WTC11 (cell line): ENCODE measurements around the gene ASCC3. TPM values are rescaled to one million over a fixed set of nuclear protein-coding genes. Genes with fewer than 3 reads are reported as not detected.
A peak's percentile ranks its signal among the peaks of the same experiment; 100 is the strongest.

Experiments
- ATAC-seq: fragments of 200-7000 bp; cut with Tn5 transposase; 2 replicates; pipeline ENCODE4 v1.10.0; 2021; ENCODE audit warnings: mild to moderate bottlenecking, moderate library complexity
- CTCF ChIA-PET: fragments of 300-600 bp; sonication (Branson Sonifier 250); formaldehyde crosslinking; loops from one replicate; lab custom pipeline; 2021; ENCODE audit warnings: antibody characterized with exemption; lab: Charles Lee
- POLR2A ChIA-PET: fragments of 350-600 bp; sonication (Branson Sonifier 250); formaldehyde crosslinking; loops from one replicate; lab custom pipeline; 2021; ENCODE audit warnings: antibody characterized with exemption; lab: Charles Lee
- DNase-seq: peaks from one replicate; pipeline ENCODE4 v3.0.0; 2021; ENCODE audit warnings: low spot score
- H3K27ac Mint-ChIP-seq: 2 replicates; pipeline ENCODE4 v1.8.0; 2021; ENCODE audit warnings: mixed read lengths
- H3K27me3 Mint-ChIP-seq: 2 replicates; pipeline ENCODE4 v1.8.0; 2021; ENCODE audit warnings: low read depth, mild to moderate bottlenecking, moderate library complexity, mixed read lengths
- H3K36me3 Mint-ChIP-seq: 2 replicates; pipeline ENCODE4 v1.8.0; 2021; ENCODE audit warnings: mixed read lengths
- H3K4me1 Mint-ChIP-seq: 2 replicates; pipeline ENCODE4 v1.8.0; 2022; ENCODE audit warnings: mixed read lengths
- H3K4me3 Mint-ChIP-seq: 2 replicates; pipeline ENCODE4 v1.8.0; 2021; ENCODE audit warnings: mild to moderate bottlenecking, moderate library complexity, mixed read lengths
- H3K9me3 Mint-ChIP-seq: 2 replicates; pipeline ENCODE4 v1.8.0; 2021; ENCODE audit warnings: mixed read lengths
- ATF1 ChIP-seq: sonication (generic); formaldehyde crosslinking; IDR thresholded peaks from 2 replicates; pipeline ENCODE4 v1.8.1; 2023; ENCODE audit warnings: mild to moderate bottlenecking, moderate library complexity, missing genetic modification reagents
- FOXP4 ChIP-seq: sonication (generic); formaldehyde crosslinking; IDR thresholded peaks from 2 replicates; pipeline ENCODE4 v1.8.0; 2022; ENCODE audit warnings: mild to moderate bottlenecking, missing genetic modification reagents
- HMGXB4 ChIP-seq: sonication (generic); formaldehyde crosslinking; IDR thresholded peaks from 2 replicates; pipeline ENCODE4 v1.8.1; 2023; ENCODE audit warnings: mild to moderate bottlenecking, moderate library complexity, missing genetic modification reagents
- MLX ChIP-seq: sonication (generic); formaldehyde crosslinking; IDR thresholded peaks from 2 replicates; pipeline ENCODE4 v1.8.1; 2023; ENCODE audit warnings: mild to moderate bottlenecking, missing genetic modification reagents, moderate library complexity
- NFYB ChIP-seq: sonication (generic); formaldehyde crosslinking; conservative IDR thresholded peaks from 2 replicates; pipeline ENCODE4 v1.8.0; 2022; ENCODE audit warnings: low read depth, missing genetic modification reagents
- SMAD3 ChIP-seq: sonication (generic); formaldehyde crosslinking; IDR thresholded peaks from 2 replicates; pipeline ENCODE4 v1.8.0; 2022; ENCODE audit warnings: missing genetic modification reagents, mild to moderate bottlenecking, borderline replicate concordance
- SMAD4 ChIP-seq: sonication (generic); formaldehyde crosslinking; IDR thresholded peaks from 2 replicates; pipeline ENCODE4 v1.8.0; 2022; ENCODE audit warnings: mild to moderate bottlenecking, missing genetic modification reagents
- SOX15 ChIP-seq: fragments of 250-450 bp; sonication (Bioruptor Pico); IDR thresholded peaks from 2 replicates; pipeline ENCODE4 v1.9.0; 2021; ENCODE audit warnings: mild to moderate bottlenecking
- TEAD1 ChIP-seq: sonication (generic); formaldehyde crosslinking; IDR thresholded peaks from 2 replicates; pipeline ENCODE4 v1.8.0; 2022; ENCODE audit warnings: mild to moderate bottlenecking, missing genetic modification reagents
- TP53 ChIP-seq: sonication (generic); formaldehyde crosslinking; IDR thresholded peaks from 2 replicates; pipeline ENCODE4 v1.8.1; 2023; ENCODE audit warnings: mild to moderate bottlenecking, missing genetic modification reagents
- ZNF232 ChIP-seq: sonication (generic); formaldehyde crosslinking; IDR thresholded peaks from 2 replicates; pipeline ENCODE4 v1.8.0; 2022; ENCODE audit warnings: mild to moderate bottlenecking, missing genetic modification reagents
- ZNF317 ChIP-seq: sonication (generic); formaldehyde crosslinking; IDR thresholded peaks from 2 replicates; pipeline ENCODE4 v1.8.1; 2023; ENCODE audit warnings: low read depth, mild to moderate bottlenecking, moderate library complexity, missing genetic modification reagents, borderline replicate concordance
- ZNF396 ChIP-seq: fragments of 250-450 bp; sonication (Bioruptor Pico); IDR thresholded peaks from 2 replicates; pipeline ENCODE4 v1.8.0; 2021; ENCODE audit warnings: mild to moderate bottlenecking, moderate library complexity, borderline replicate concordance
- ZNF423 ChIP-seq: fragments of 250-450 bp; sonication (Bioruptor Pico); IDR thresholded peaks from 2 replicates; pipeline ENCODE4 v2.1.2; 2022; ENCODE audit warnings: mild to moderate bottlenecking, moderate library complexity
- total RNA-seq: library from RNA; stranded (reverse); gene quantifications from 3 replicates; pipeline ENCODE4 v1.2.3, GENCODE V29; 2021
- TF ChIP-seq, protein P1 (sequence below): fragments of 200-600 bp; IDR thresholded peaks from 2 replicates; pipeline ENCODE4 v1.8.0; 2022; ENCODE audit warnings: antibody characterized with exemption
- TF ChIP-seq, protein P2 (sequence below): fragments of 250-450 bp; sonication (Bioruptor Pico); IDR thresholded peaks from 2 replicates; pipeline ENCODE4 v1.9.0; 2021; ENCODE audit warnings: moderate library complexity, mild to moderate bottlenecking, inconsistent platforms, borderline replicate concordance
- TF ChIP-seq, protein P3 (sequence below): sonication (generic); formaldehyde crosslinking; IDR thresholded peaks from 2 replicates; pipeline ENCODE4 v1.8.0; 2022; ENCODE audit warnings: mild to moderate bottlenecking, missing genetic modification reagents
- TF ChIP-seq, protein P4 (sequence below): fragments of 250-450 bp; sonication (Bioruptor Pico); IDR thresholded peaks from 2 replicates; pipeline ENCODE4 v2.1.2; 2022; ENCODE audit warnings: mild to moderate bottlenecking, moderate library complexity

Gene ASCC3
- total RNA-seq, 1 experiment from 2014 or later = 80.7 TPM

DNA sequence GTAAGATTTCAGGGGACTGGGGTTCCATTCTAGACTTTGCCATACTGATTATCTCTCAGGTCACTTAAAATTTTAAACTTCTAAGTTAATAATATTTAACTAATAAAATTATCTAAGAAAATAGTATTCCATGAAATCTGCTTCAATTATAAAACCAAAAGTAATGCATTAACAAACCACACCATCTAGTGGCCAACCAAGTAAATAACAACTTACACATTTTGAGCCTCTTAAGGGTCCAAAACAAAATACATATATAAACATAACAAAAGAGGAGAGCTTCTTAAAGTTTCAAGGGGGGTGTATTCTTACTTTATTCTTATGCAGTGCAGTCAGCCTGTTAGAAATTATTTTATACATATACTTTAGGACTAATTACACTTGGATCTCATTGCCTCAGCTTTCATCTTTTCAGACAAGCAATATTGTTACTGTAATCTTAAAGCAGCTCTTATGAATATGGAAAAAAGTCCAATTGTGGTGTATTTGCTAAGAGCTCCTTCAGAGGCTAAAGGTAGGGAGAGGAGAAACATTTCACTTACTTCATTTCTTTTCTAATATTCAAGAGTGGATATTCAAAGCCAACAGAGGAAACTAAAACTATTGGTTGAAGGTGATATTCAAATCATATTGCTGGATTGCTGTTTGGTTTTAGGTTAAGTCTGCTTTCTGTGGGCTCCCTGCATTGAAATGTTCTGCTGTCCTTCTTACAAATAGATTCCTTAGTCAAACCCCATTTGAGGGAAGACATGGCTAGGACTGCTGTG is 216.7 kb downstream of the ASCC3 start:
- Mint-ChIP-seq H3K9me3 (no peaks in the 10 kb centered on the region), H3K36me3 (peaks cover 4% of the 10 kb centered on the region), H3K4me3 (no peak overlapping the region), H3K4me1 (peaks cover 26% of the 10 kb centered on the region), H3K27ac (peak overlapping the region; percentile 96), H3K27me3 (no peaks in the 10 kb centered on the region)
- no peak; the same call in 1 of the 2 replicates for ATAC-seq
- no peak for DNase-seq
- ChIA-PET CTCF (interaction anchor here (0.6 to 1.8 kb wide), 12 partner anchors 9 to 841 kb away, joined by 3 to 16 read pairs (median 4); partner anchors contain the start of gene SIM1), POLR2A (no interaction called here)
- TF ChIP-seq, protein P1, sequence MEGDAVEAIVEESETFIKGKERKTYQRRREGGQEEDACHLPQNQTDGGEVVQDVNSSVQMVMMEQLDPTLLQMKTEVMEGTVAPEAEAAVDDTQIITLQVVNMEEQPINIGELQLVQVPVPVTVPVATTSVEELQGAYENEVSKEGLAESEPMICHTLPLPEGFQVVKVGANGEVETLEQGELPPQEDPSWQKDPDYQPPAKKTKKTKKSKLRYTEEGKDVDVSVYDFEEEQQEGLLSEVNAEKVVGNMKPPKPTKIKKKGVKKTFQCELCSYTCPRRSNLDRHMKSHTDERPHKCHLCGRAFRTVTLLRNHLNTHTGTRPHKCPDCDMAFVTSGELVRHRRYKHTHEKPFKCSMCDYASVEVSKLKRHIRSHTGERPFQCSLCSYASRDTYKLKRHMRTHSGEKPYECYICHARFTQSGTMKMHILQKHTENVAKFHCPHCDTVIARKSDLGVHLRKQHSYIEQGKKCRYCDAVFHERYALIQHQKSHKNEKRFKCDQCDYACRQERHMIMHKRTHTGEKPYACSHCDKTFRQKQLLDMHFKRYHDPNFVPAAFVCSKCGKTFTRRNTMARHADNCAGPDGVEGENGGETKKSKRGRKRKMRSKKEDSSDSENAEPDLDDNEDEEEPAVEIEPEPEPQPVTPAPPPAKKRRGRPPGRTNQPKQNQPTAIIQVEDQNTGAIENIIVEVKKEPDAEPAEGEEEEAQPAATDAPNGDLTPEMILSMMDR = peak; percentile 56
- TF ChIP-seq, protein P2, sequence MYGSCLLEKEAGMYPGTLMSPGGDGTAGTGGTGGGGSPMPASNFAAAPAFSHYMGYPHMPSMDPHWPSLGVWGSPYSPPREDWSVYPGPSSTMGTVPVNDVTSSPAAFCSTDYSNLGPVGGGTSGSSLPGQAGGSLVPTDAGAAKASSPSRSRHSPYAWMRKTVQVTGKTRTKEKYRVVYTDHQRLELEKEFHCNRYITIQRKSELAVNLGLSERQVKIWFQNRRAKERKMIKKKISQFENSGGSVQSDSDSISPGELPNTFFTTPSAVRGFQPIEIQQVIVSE (CRISPR knock-in tag) = no peak

- TF ChIP-seq ZNF317 (no peak), ZNF396 (no peak), ZNF423 (no peak), HMGXB4 (CRISPR knock-in tag) (no peak), SMAD4 (CRISPR knock-in tag) (no peak), SMAD3 (no peak), NFYB (CRISPR knock-in tag) (no peak), TP53 (no peak), TEAD1 (CRISPR knock-in tag) (no peak)
- TF ChIP-seq, protein P3, sequence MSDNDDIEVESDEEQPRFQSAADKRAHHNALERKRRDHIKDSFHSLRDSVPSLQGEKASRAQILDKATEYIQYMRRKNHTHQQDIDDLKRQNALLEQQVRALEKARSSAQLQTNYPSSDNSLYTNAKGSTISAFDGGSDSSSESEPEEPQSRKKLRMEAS (CRISPR knock-in tag) = no peak
- H3K27ac Mint-ChIP-seq = peak overlapping the region; percentile 68; the same call in 1 of the 2 replicates
- no peak overlapping the region for H3K4me3 Mint-ChIP-seq
- ATAC-seq (no peak), DNase-seq (no peak)
- ChIA-PET POLR2A (no interaction called here), CTCF (interaction anchor here (0.5 to 1.8 kb wide), 10 partner anchors 10 to 556 kb away, joined by 3 to 16 read pairs (median 4); partner anchors contain the start of gene SIM1)
- H3K4me1 Mint-ChIP-seq = peaks cover 34% of the 10 kb centered on the region
- no peaks in the 10 kb centered on the region for H3K9me3 Mint-ChIP-seq
- H3K27me3 Mint-ChIP-seq = no peaks in the 10 kb centered on the region
- peaks cover 4% of the 10 kb centered on the region for H3K36me3 Mint-ChIP-seq
Measured at GRCh38 chr6:100663219-100663863, 217.8 kb downstream of the ASCC3 start.

DNA sequence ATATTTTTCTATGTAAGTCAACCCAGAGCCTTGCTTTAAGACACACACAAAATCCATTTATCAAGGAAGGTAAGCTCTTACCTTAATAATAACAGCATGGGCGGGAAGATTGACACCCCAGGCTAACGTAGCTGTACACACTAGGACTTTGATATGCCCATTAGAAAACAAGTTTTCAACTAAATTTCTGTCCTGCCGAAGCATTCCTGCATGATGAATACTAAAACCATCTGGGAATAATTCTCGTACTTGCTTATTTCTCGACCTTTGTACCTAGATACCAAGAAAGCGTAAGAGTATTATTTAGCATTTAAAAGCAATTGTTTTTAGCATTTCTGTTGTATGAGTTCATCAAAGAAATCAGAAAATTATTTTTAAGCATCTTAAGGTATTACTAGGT is 218.9 kb downstream of the ASCC3 start:
- no peaks in the 10 kb centered on the region for H3K9me3 Mint-ChIP-seq
- H3K27me3 Mint-ChIP-seq = no peaks in the 10 kb centered on the region
- POLR2A ChIA-PET = no interaction called here
- no peak for DNase-seq
- no peak for ATAC-seq
- CTCF ChIA-PET = no interaction called here
- H3K4me1 Mint-ChIP-seq = peaks cover 38% of the 10 kb centered on the region
- peaks cover 4% of the 10 kb centered on the region for H3K36me3 Mint-ChIP-seq
- no peak overlapping the region for H3K27ac Mint-ChIP-seq
- no peak overlapping the region for H3K4me3 Mint-ChIP-seq
- TF ChIP-seq SOX15 (CRISPR knock-in tag) (no peak), TP53 (no peak), ATF1 (no peak), MLX (CRISPR knock-in tag) (no peak), SMAD3 (no peak), ZNF232 (no peak), FOXP4 (no peak)
- TF ChIP-seq, protein P4, sequence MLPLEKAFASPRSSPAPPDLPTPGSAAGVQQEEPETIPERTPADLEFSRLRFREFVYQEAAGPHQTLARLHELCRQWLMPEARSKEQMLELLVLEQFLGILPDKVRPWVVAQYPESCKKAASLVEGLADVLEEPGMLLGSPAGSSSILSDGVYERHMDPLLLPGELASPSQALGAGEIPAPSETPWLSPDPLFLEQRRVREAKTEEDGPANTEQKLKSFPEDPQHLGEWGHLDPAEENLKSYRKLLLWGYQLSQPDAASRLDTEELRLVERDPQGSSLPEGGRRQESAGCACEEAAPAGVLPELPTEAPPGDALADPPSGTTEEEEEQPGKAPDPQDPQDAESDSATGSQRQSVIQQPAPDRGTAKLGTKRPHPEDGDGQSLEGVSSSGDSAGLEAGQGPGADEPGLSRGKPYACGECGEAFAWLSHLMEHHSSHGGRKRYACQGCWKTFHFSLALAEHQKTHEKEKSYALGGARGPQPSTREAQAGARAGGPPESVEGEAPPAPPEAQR = no peak
